ENCODE results near the gene CDK14. TPM values are rescaled to one million over a fixed set of nuclear protein-coding genes. Genes with fewer than 3 reads are reported as not detected.

Gene CDK14
- total and polyA plus RNA-seq, 2 of the 8 experiments (the other 6 are each of a cell fraction or from before 2014, with no cell fraction given), result 5.5 to 47.3 TPM

DNA sequence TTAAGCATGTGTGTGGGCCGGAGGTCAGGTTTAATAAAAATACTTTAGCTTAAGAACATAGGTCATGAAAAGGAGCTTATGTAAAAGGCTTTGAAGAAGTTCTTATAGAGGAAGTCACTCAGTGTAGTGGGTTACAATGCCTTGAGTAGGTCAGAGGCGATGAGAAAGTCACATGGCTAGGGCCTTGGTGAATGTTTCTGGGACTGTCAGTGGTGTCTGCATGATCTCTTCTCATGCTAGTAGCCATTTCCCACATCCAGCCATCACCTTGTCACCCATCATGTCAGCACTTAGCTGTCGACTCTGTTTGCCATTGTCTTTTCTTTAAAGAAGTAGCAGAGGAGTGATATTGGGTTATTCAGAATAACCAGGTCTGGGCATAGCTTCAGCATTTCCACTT, 236.6 kb downstream of the CDK14 start:
- CTCF ChIA-PET (ENCODE audit: partially characterized antibody), result interaction anchor here (0.5 to 0.8 kb wide), 3 partner anchors 9 to 1145 kb away, joined by 3 read pairs; no protein-coding TSS in a partner anchor
- H4K8ac ChIP-seq (ENCODE audit: extremely low read depth, insufficient read depth, low read length), result no peak overlapping the region
- peaks cover 16 to 17% of the 10 kb centered on the region in 2 experiments for H3K9me3 ChIP-seq (ENCODE audit: insufficient read depth in 2 of 2, low read depth in 1 of 2, low read length in 1 of 2)
- H3K4me2 ChIP-seq (ENCODE audit: insufficient read depth in 1 of 2, low read depth in 2 of 2, low read length in 2 of 2), result no peak overlapping the region
- no peaks in the 10 kb centered on the region; the same call in 1 of the 2 replicates for H3K23me2 ChIP-seq (ENCODE audit: low read depth, low read length)
- H4K20me1 ChIP-seq (replicated peaks in 1 of 2; ENCODE audit: control insufficient read depth in 1 of 2, insufficient read depth in 2 of 2, low read length in 2 of 2), result no peaks in the 10 kb centered on the region
- H3K4me1 ChIP-seq (replicated peaks in 1 of 4; ENCODE audit: control insufficient read depth in 3 of 4, insufficient read depth in 4 of 4, low read length in 3 of 4), result peaks cover 0 to 2% (median 0%) of the 10 kb centered on the region in 4 experiments; a peak in 1 of 7 replicates
- H3K27me3 ChIP-seq (replicated peaks in 1 of 4; ENCODE audit: control insufficient read depth in 3 of 4, extremely low read depth in 1 of 4, insufficient read depth in 3 of 4, low read length in 3 of 4), result no peaks in the 10 kb centered on the region
- H3K27ac ChIP-seq (ENCODE audit: low read depth, low read length), result no peak overlapping the region
- no peak overlapping the region for H2BK120ac ChIP-seq (replicated peaks; ENCODE audit: low read depth, low read length)
- FAIRE-seq (no peak), DNase-seq (ENCODE audit: low read depth in 1 of 2, low spot score in 2 of 2) (no peak)
- H2BK5ac ChIP-seq (ENCODE audit: low read depth, low read length), result no peak overlapping the region
- no peak overlapping the region for H3K14ac ChIP-seq (ENCODE audit: insufficient read length)
- no peak overlapping the region for H2AK5ac ChIP-seq (ENCODE audit: low read depth, low read length)
- no peak overlapping the region for H3K4me3 ChIP-seq (ENCODE audit: extremely low read depth in 1 of 4, insufficient read depth in 2 of 4, low read depth in 3 of 4, low read length in 4 of 4)
- no peak overlapping the region for H2BK20ac ChIP-seq (ENCODE audit: low read length)
- H3K9ac ChIP-seq (replicated peaks in 1 of 4; ENCODE audit: extremely low read depth in 1 of 4, low read depth in 3 of 4, low read length in 3 of 4), result no peak overlapping the region
- no peak overlapping the region for H3K18ac ChIP-seq (ENCODE audit: extremely low read depth, low read length)
- no peaks in the 10 kb centered on the region for H3K79me1 ChIP-seq (ENCODE audit: low read depth, low read length)
- 92% methylated on average over 3 of the region's 3 CpGs; no CpG with 5 or more reads in 1 of the 2 experiments for WGBS, 2 experiments (ENCODE audit: extremely low coverage in 1 of 2, insufficient coverage in 1 of 2, insufficient read length in 1 of 2, insufficient replicate concordance in 2 of 2, low coverage in 1 of 2, low lambda C conversion rate in 2 of 2, missing lambda C conversion rate in 1 of 2)
- H3K56ac ChIP-seq (replicated peaks; ENCODE audit: insufficient read length, low read depth, low read length), result no peak overlapping the region
- no peak overlapping the region for H2BK12ac ChIP-seq (ENCODE audit: low read depth, low read length)
- H3K79me2 ChIP-seq (ENCODE audit: control insufficient read depth in 1 of 2, insufficient read depth in 2 of 2, low read length in 2 of 2), result no peaks in the 10 kb centered on the region
- no peak overlapping the region for H4K5ac ChIP-seq (ENCODE audit: insufficient read length, low read depth, low read length)
- POLR2A ChIA-PET (ENCODE audit: partially characterized antibody), result no interaction called here
- no peak overlapping the region for H3K4ac ChIP-seq (replicated peaks; ENCODE audit: insufficient read length, low read depth, low read length)
- no peak overlapping the region for H3K23ac ChIP-seq (ENCODE audit: insufficient read length)
- H3K36me3 ChIP-seq (ENCODE audit: control insufficient read depth in 2 of 4, insufficient read depth in 4 of 4, low read length in 3 of 4), result no peaks in the 10 kb centered on the region; a peak in 2 of 8 replicates
- no peak overlapping the region for H4K91ac ChIP-seq (replicated peaks; ENCODE audit: insufficient read length, low read length)
- H2BK15ac ChIP-seq (ENCODE audit: low read length), result no peak overlapping the region
- H2AFZ ChIP-seq (ENCODE audit: low read length), result no peak overlapping the region
- TF ChIP-seq, protein P1, sequence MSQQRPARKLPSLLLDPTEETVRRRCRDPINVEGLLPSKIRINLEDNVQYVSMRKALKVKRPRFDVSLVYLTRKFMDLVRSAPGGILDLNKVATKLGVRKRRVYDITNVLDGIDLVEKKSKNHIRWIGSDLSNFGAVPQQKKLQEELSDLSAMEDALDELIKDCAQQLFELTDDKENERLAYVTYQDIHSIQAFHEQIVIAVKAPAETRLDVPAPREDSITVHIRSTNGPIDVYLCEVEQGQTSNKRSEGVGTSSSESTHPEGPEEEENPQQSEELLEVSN (IDR thresholded peaks at IDR 0.05), result no peak
- no peak for TF ChIP-seq EP300 (IDR thresholded peaks at IDR 0.05; ENCODE audit: borderline replicate concordance in 1 of 2, low read depth in 2 of 2, low read length in 2 of 2)
- TF ChIP-seq TAF1 (IDR thresholded peaks at IDR 0.05; ENCODE audit: low read depth, low read length), result no peak
- TF ChIP-seq FOSL1 (IDR thresholded peaks at IDR 0.05; ENCODE audit: insufficient read depth, low read depth, low read length), result no peak
- TF ChIP-seq BRCA1 (IDR thresholded peaks at IDR 0.05; ENCODE audit: low read depth, low read length), result no peak
- TF ChIP-seq, protein P2, sequence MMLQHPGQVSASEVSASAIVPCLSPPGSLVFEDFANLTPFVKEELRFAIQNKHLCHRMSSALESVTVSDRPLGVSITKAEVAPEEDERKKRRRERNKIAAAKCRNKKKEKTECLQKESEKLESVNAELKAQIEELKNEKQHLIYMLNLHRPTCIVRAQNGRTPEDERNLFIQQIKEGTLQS (IDR thresholded peaks at IDR 0.05; ENCODE audit: insufficient read depth, low read depth, low read length), result no peak
- TF ChIP-seq POLR2AphosphoS5 (IDR thresholded peaks at IDR 0.05; ENCODE audit: low read depth, low read length), result no peak
- TF ChIP-seq TEAD4 (IDR thresholded peaks at IDR 0.05; ENCODE audit: low read depth, low read length), result no peak
- TF ChIP-seq POU5F1 (IDR thresholded peaks at IDR 0.05; ENCODE audit: low read depth, low read length), result no peak
- no peak for TF ChIP-seq SIX5 (IDR thresholded peaks at IDR 0.05; ENCODE audit: low read depth, low read length)
- no peak for TF ChIP-seq TBP (IDR thresholded peaks at IDR 0.05; ENCODE audit: low read depth, low read length)
- TF ChIP-seq ASH2L (IDR thresholded peaks at IDR 0.05; ENCODE audit: low read length), result no peak
- no peak for TF ChIP-seq RFX5 (IDR thresholded peaks at IDR 0.05; ENCODE audit: borderline replicate concordance, low read depth, low read length)
